Skeletal muscle tissue (tissue), 4 donors: ENCODE results near the gene UBL7. TPM values are rescaled to one million over a fixed set of nuclear protein-coding genes. Genes with fewer than 3 reads are reported as not detected.
"Not testable (repeated sequence)": the region's sequence is repeated elsewhere in the genome, so short reads cannot be mapped to it uniquely, and the experiment has no call there.

Source experiments
- H3K27ac ChIP-seq: one replicate; pipeline ENCODE4 v1.7.0; 2013; ENCODE audit warnings: mild to moderate bottlenecking, low read depth, low read length, inconsistent platforms
- H3K27me3 ChIP-seq, 3 donors: one replicate each; pipeline ENCODE4 v1.7.0; 2013; ENCODE audit warnings: low read length in 3 of 3; ENCODE audit not compliant: control insufficient read depth in 3 of 3, insufficient read depth in 3 of 3
- H3K36me3 ChIP-seq, 3 donors: one replicate each; pipeline ENCODE4 v1.7.0; 2013; ENCODE audit warnings: low read length in 3 of 3; ENCODE audit not compliant: control insufficient read depth in 3 of 3, insufficient read depth in 3 of 3
- H3K4me1 ChIP-seq, 3 donors: one replicate each; pipeline ENCODE4 v1.7.0; 2013; ENCODE audit warnings: low read length in 3 of 3, mild to moderate bottlenecking in 3 of 3; ENCODE audit not compliant: control insufficient read depth in 3 of 3, insufficient read depth in 3 of 3
- H3K4me3 ChIP-seq, 3 donors: one replicate each; pipeline ENCODE4 v1.7.0; 2013; ENCODE audit warnings: low read length in 3 of 3
- H3K9ac ChIP-seq, 3 donors: one replicate each; pipeline ENCODE4 v1.7.0; 2013; ENCODE audit warnings: low read length in 3 of 3, mild to moderate bottlenecking in 3 of 3, moderate library complexity in 2 of 3, low read depth in 1 of 3
- H3K9me3 ChIP-seq, 3 donors: one replicate each; pipeline ENCODE4 v1.7.0; 2013; ENCODE audit warnings: low read length in 3 of 3; ENCODE audit not compliant: control insufficient read depth in 3 of 3
- total RNA-seq: library from RNA; depleted of rRNA; stranded (reverse); fragments of >200 nt; gene quantifications from one replicate; pipeline ENCODE4 v1.2.3, GENCODE V29; 2014
- donor health status: Osteomylitis.

UBL7 gene
- total RNA-seq, 1 donor from 2014 or later = 23.0 TPM

DNA sequence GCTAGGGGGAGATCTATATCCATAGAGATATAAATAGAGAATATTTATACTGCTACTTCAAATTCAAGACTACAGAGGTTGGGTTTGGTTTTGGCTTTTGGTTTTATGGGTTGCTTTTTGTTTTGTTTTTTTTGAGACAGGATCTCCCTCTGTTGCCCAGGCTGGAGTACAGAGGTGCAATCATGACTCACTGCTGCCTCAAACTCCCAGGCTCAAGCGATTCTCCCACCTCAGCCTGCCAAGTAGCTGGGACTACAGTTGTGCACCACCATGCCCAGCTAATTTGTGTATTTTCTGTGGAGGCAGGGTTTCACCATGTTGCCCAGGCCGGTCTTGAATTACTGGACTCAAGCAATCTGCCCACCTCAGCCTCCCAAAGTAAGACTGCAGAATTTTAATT, 3.9 kb upstream of the UBL7 start:
- Histone ChIP-seq H3K4me3 (no peak overlapping the region), H3K4me1 (peaks cover 13 to 20% (median 18%) of the 10 kb centered on the region in 3 donors), H3K36me3 (peaks cover 0 to 2% (median 0%) of the 10 kb centered on the region in 3 donors), H3K9ac (no peak overlapping the region), H3K27ac (no peak overlapping the region), H3K9me3 (no peaks in the 10 kb centered on the region), H3K27me3 (no peaks in the 10 kb centered on the region)

DNA sequence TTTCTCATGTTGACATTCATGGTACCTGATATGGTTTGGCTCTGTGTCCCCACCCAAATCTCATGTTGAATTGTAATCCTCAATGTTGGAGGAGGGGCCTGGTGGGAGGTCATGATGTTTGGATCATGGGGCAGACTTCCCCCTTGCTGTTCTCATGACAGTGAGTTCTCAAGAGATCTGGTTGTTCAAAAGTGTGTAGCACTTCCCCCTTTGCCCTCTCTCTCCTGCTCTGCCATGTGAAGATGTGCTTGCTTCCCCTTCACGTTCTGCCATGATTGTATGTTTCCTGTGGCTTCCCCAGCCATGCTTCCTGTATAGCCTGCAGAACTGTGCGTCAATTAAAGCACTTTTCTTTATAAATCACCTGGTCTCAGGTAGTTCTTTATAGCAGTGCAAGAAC, 3.3 kb upstream of the UBL7 start:
- no peak overlapping the region for H3K9ac ChIP-seq
- no peak overlapping the region for H3K4me3 ChIP-seq
- H3K36me3 ChIP-seq = peaks cover 0 to 2% (median 0%) of the 10 kb centered on the region in 3 donors
- no peak overlapping the region for H3K27ac ChIP-seq
- H3K9me3 ChIP-seq = no peaks in the 10 kb centered on the region
- H3K27me3 ChIP-seq = no peaks in the 10 kb centered on the region
- H3K4me1 ChIP-seq = peaks cover 13 to 21% (median 20%) of the 10 kb centered on the region in 3 donors

DNA sequence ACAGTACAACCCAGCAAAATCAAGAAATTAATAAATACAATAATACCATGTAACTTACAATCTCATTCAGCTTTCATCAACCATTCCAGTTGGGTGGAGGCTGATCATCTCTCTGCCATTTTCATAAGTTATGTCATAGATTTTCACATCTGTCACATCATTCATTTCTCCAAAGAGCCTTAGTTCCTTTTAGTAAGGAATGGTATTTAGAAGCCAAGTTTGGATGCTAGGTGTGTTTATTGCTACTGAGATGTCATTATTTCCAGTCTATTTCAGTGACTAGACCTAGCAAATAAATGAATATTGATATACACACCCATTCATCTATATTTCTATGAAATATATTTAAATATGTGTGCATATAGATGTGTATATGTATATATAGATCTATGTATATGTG, 2.7 kb upstream of the UBL7 start:
- H3K4me3 ChIP-seq = no peak overlapping the region
- no peak overlapping the region for H3K9ac ChIP-seq
- H3K36me3 ChIP-seq = peaks cover 0 to 2% (median 2%) of the 10 kb centered on the region in 3 donors
- H3K27ac ChIP-seq = no peak overlapping the region
- peaks cover 13 to 21% (median 20%) of the 10 kb centered on the region in 3 donors for H3K4me1 ChIP-seq
- H3K27me3 ChIP-seq = no peaks in the 10 kb centered on the region
- H3K9me3 ChIP-seq = no peaks in the 10 kb centered on the region

DNA sequence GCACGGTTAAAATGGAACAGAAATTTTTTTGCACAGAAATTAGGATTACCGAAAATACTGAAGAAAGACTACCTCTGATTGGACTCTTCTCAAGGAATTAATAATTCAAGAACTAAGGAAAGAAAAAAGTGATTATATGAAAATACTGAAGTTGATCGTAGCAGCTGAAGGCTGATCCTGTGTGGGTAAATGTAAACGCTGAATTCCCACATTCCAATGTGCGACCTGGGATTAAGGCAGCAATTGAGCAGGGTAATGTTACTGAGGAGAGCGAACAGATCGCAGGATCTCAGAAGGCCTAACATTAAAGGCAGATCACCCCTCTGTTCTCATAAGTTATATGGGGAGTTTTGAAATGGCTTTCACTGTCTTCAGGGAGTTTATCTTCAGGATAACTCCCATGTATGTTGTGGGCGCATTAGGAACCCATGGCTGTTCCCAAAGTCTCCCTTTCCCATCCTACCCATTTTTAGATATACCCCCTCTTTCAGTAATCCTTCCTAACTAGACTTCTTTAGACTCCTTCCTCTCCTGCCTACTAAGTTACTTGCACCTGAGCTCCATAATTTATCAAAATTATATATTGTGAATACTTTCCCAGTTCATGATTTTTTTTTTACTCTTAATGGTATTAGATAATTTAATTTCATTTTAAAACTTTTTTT, 1.0 kb upstream of the UBL7 start:
- Histone ChIP-seq H3K4me1 (peaks cover 13 to 21% (median 20%) of the 10 kb centered on the region in 3 donors), H3K27ac (peak overlapping the region; percentile 93), H3K4me3 (peak overlapping the region; percentile 91 to 99 (median 95)), H3K9ac (peak overlapping the region; percentile 13 to 95 (median 91)), H3K27me3 (no peaks in the 10 kb centered on the region), H3K9me3 (no peaks in the 10 kb centered on the region), H3K36me3 (peaks cover 4 to 6% (median 6%) of the 10 kb centered on the region in 3 donors)

DNA sequence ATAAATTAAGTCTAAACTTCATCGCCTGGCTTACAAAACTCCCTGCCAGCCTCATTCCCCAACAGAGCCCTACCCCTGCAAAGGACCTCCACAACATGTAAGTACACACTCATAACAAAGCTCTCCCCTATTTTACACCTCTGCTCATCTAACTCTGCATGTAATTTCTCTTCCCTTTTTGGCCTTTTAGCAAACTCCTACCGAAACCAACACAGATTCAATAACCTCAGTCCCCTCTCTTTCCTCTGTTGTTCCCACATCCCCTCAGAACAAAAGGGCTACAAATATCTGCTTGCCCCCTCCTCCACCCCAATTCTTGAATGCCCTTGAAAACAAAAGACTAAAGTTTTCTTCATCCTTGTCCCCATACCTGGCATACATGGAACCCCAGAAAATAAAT, 662 bp downstream of the UBL7 start:
- Histone ChIP-seq H3K4me3 (peak overlapping the region; percentile 91 to 99 (median 95)), H3K9me3 (no peaks in the 10 kb centered on the region), H3K4me1 (peaks cover 13 to 21% (median 20%) of the 10 kb centered on the region in 3 donors), H3K36me3 (peaks cover 7 to 18% (median 15%) of the 10 kb centered on the region in 3 donors), H3K9ac (peak overlapping the region; percentile 91 to 99 (median 95)), H3K27me3 (no peaks in the 10 kb centered on the region), H3K27ac (peak overlapping the region; percentile 93)

DNA sequence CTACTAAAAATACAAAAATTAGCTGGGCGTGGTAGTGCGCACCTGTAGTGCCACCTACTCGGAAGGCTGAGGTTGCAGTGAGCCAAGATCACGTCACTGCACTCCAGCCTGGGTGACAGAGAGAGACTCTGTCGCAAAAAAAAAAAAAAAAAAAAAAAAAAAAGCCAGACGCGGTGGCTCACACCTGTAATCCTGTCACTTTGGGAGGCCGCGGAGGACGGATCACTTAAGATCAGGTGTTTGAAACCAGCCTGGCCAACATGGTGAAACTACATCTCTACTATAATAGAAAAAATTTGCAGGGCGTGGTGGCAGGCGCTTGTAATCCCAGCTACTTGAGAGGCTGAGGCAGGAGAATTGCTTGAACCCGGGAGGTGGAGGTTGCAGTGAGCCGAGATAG, 1.2 kb downstream of the UBL7 start:
- peaks cover 7 to 20% (median 18%) of the 10 kb centered on the region in 3 donors for H3K36me3 ChIP-seq
- H3K4me1 ChIP-seq = peaks cover 13 to 21% (median 20%) of the 10 kb centered on the region in 3 donors
- H3K27ac ChIP-seq, H3K9me3 ChIP-seq, H3K27me3 ChIP-seq, H3K4me3 ChIP-seq: not testable (repeated sequence)
- H3K9ac ChIP-seq = peak overlapping the region in 1 of 3 donors; percentile 99

DNA sequence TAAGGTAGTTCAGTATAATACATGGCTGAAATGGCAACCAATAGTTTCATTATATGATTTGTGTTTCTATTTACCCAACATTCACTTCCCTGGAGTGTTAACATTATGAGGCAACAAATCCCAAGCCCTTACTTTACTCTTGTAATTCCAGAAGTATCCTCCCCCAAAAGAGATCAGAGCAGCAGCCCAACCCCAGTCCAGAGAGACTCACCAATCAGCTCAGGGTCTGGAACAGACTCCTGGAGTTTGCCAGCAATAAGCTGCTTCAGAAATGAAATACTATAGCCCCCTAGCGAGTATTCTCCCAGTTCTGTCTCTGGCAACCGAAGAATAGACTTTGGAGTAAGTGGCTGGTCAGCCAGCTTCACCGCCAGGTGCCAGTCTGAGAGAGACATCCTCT, 2.5 kb downstream of the UBL7 start:
- no peaks in the 10 kb centered on the region for H3K9me3 ChIP-seq
- no peak overlapping the region for H3K4me3 ChIP-seq
- H3K36me3 ChIP-seq = peaks cover 10 to 27% (median 25%) of the 10 kb centered on the region in 3 donors
- H3K9ac ChIP-seq = no peak overlapping the region
- H3K4me1 ChIP-seq = peaks cover 19 to 21% (median 20%) of the 10 kb centered on the region in 3 donors
- no peak overlapping the region for H3K27ac ChIP-seq
- H3K27me3 ChIP-seq = no peaks in the 10 kb centered on the region

DNA sequence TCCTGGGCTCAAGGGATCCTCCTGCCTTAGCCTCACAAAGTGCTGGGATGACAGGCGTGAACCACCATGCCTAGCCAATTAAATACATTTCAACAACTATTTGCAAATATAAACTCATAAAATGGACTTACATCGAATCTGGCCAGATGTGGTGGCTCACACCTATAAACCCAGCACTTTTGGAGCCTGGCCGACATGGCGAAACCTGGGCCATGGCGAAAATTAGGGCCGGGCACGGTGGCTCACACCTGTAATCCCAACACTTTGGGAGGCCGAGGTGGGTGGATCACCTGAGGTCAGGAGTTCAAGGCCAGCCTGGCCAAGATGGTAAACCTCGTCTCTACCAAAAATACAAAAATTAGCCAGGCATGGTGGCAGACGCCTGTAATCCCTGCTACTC, 3.9 kb downstream of the UBL7 start:
- not testable (repeated sequence) for H3K9ac ChIP-seq, H3K27ac ChIP-seq, H3K9me3 ChIP-seq, H3K4me3 ChIP-seq, H3K27me3 ChIP-seq
- H3K4me1 ChIP-seq = peaks cover 16 to 19% (median 17%) of the 10 kb centered on the region in 3 donors
- H3K36me3 ChIP-seq = peaks cover 22 to 38% (median 36%) of the 10 kb centered on the region in 3 donors

DNA sequence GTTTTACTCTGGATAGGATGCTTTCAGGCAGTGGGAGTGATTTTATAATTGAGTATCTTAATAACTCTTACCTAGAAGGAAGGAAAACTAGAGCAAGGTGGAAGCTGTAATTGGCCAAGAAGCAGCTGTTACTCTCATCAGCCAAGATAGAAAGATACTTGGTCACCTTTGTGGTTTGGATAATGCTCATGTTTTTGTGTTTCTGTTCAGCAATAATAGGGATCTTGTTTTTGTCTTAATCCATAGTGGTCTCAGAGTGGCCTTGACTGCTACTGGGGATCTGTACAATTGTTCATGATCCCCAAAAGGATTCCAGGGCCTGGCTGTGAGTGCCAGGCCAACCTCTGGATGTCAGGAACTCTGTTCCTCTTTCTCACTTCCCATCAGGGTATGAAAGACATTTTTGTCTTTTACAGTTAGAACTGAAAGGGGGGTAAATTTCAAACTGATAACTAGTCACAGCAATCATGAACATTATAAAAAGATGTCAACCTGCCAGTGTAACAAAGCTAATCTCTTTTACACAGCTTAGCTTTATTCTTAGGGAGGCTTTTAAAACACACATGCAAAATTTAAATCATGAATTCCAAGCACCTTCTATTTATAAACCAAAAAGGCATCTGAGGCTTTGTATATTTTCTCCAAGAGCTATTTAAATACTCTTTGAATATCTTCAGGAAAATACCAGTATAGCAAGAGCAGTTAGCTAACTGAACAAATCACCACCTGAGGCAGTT, 6.0 kb downstream of the UBL7 start:
- H3K36me3 ChIP-seq = peaks cover 35 to 58% (median 52%) of the 10 kb centered on the region in 3 donors
- H3K9me3 ChIP-seq = no peaks in the 10 kb centered on the region
- H3K27me3 ChIP-seq = no peaks in the 10 kb centered on the region
- peaks cover under 1 to 8% (median 2%) of the 10 kb centered on the region in 3 donors for H3K4me1 ChIP-seq
- H3K9ac ChIP-seq = no peak overlapping the region
- H3K4me3 ChIP-seq = no peak overlapping the region
- no peak overlapping the region for H3K27ac ChIP-seq
